Right lobe of liver (tissue), 6 donors: ENCODE results near the gene CSF2. TPM values are rescaled to one million over a fixed set of nuclear protein-coding genes. Genes with fewer than 3 reads are reported as not detected.

Source experiments
- ATAC-seq, 4 donors: fragments of 200-7000 bp; cut with Tn5 transposase; one replicate each; pipeline ENCODE4 v1.9.1; 2020; ENCODE audit warnings: mild to moderate bottlenecking in 4 of 4, moderate library complexity in 4 of 4
- DNase-seq, 3 donors: peaks; one replicate each; pipeline ENCODE4 v3.0.0-alpha.2; 2020
- H3K27ac ChIP-seq, 3 donors: fragments of 200-600 bp; one replicate each; pipeline ENCODE4 v1.8.0; 2022
- H3K27me3 ChIP-seq, 2 donors: fragments of 200-600 bp; one replicate each; pipeline ENCODE4 v1.8.0; 2022
- H3K36me3 ChIP-seq, 4 donors: fragments of 200-600 bp; sonication (generic) in 1 of 4; one replicate each; pipeline versions ENCODE4 v1.5.1 to v1.8.0; 2017 to 2022; ENCODE audit warnings: control low read depth in 1 of 4
- H3K4me1 ChIP-seq, 4 donors: fragments of 200-600 bp; sonication (generic) in 1 of 4; one replicate each; pipeline versions ENCODE4 v1.5.1 to v1.8.0; 2017 to 2022; ENCODE audit warnings: control low read depth in 1 of 4
- H3K4me3 ChIP-seq, 3 donors: fragments of 200-600 bp; one replicate each; pipeline ENCODE4 v1.8.0; 2022
- H3K9me3 ChIP-seq, 4 donors: fragments of 200-600 bp; sonication (generic) in 1 of 4; one replicate each; pipeline versions ENCODE4 v1.5.1 to v1.8.0; 2017 to 2022; ENCODE audit warnings: control low read depth in 1 of 4
- POLR2A ChIP-seq: fragments of 450-650 bp; IDR thresholded peaks from one replicate; pipeline ENCODE4 v1.6.1; 2017; ENCODE audit warnings: antibody characterized with exemption, mild to moderate bottlenecking
- WGBS: methylation state at CpG from one replicate; pipeline ENCODE4 v1.1.6; 2018; ENCODE audit warnings: low coverage, low lambda C conversion rate; ENCODE audit not compliant: insufficient coverage; ENCODE audit errors: missing lambda C conversion rate; 5-methylcytosine and 5-hydroxymethylcytosine counted together
- intact Hi-C, 2 donors: fragments of 100-400 bp; cut with DNase I; formaldehyde crosslinking; loops; one replicate each; pipeline versions ENCODE4 v1.11.2 to v1.14.1; 2022
- total RNA-seq, 6 experiments: library from RNA; depleted of rRNA in 2 of 6; stranded (reverse); fragments of >200 nt in 2 of 6; fragmentation: NEBNext Ultra II Directional in 3 of 6; extraction: Animal tissue kit (Norgen Biotek cat#: 25700) in 3 of 6; gene quantifications; one replicate each; pipeline versions ENCODE4 v1.1.0 to v1.2.4, GENCODE V29; 2016 to 2023
- TF ChIP-seq, protein P1 (sequence below), 4 donors: fragments of 200-600 bp in 3 of 4; fragments of 450-650 bp in 1 of 4; IDR thresholded peaks; one replicate each; pipeline versions ENCODE4 v1.5.1 to v1.8.0; 2016 to 2022; ENCODE audit warnings: antibody characterized with exemption in 4 of 4, mild to moderate bottlenecking in 2 of 4
- donor health status: DM: no; HTN: yes; CAD: no.
- donor health status: DM: no; HTN: no; CAD: no.
- donor health status: DM: no; HTN: no; CAD: no.
- donor health status: DM: no; HTN: yes; CAD: no.
- donor health status: DM: no; HTN: yes; CAD: no.

The CSF2 gene
- total RNA-seq, 6 experiments from 2014 or later = not detected

DNA sequence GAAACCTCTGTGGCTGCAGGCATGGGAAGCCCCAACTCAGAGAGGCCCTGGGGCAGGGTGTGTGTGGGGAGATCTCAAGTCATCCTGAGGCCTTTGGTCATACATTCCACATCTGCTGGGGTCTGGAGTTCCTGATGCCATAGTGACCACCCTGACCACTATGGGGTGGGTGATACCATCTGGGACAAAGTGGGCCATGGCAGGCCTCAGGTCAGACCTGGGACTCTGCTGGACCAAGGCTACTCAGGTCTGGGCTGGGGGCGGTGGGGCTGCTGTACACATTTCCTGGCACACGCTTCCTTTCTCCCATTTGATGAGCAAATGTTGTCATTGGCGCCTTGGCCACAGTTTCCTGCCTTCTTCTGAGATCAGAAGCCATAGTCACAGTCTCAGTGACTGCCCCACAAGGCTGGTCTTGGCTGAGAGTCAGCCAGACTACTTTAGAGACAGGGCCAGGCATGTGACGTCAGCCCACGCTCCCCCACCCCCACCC, 47.0 kb upstream of the CSF2 start:
- peak in 1 of 3 donors; percentile 19 for DNase-seq
- Histone ChIP-seq H3K4me3 (no peak overlapping the region), H3K9me3 (no peaks in the 10 kb centered on the region), H3K27ac (no peak overlapping the region), H3K36me3 (no peaks in the 10 kb centered on the region), H3K4me1 (no peaks in the 10 kb centered on the region), H3K27me3 (no peaks in the 10 kb centered on the region)
- ATAC-seq = peak in 1 of 4 donors; percentile 13
- 60% methylated on average over 1 of the region's 5 CpGs for WGBS
- intact Hi-C loops = no loop called here
- no peak for TF ChIP-seq POLR2A
- TF ChIP-seq, protein P1, sequence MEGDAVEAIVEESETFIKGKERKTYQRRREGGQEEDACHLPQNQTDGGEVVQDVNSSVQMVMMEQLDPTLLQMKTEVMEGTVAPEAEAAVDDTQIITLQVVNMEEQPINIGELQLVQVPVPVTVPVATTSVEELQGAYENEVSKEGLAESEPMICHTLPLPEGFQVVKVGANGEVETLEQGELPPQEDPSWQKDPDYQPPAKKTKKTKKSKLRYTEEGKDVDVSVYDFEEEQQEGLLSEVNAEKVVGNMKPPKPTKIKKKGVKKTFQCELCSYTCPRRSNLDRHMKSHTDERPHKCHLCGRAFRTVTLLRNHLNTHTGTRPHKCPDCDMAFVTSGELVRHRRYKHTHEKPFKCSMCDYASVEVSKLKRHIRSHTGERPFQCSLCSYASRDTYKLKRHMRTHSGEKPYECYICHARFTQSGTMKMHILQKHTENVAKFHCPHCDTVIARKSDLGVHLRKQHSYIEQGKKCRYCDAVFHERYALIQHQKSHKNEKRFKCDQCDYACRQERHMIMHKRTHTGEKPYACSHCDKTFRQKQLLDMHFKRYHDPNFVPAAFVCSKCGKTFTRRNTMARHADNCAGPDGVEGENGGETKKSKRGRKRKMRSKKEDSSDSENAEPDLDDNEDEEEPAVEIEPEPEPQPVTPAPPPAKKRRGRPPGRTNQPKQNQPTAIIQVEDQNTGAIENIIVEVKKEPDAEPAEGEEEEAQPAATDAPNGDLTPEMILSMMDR (IDR thresholded peaks at IDR 0.05) = no peak

DNA sequence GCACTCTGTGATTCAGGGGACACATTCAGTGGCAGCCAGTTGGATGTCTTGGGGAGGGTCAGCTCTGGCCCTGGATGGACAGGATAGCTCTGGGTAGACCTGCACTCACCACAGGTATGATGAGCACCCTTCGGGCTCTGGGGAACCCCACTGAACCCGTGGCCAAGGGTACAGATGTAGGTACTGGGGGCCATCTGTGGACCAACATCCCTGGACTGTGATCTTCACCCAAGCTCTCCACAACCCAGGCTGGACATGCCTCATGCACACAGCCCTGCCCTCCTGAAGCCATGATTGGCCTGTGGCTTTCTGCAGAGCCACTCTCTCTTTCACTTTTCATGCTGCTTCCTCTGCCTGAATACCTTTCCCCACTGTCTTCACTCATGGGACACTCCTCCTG, 46.6 kb upstream of the CSF2 start:
- WGBS = no CpG with 5 or more reads among the region's 2 CpGs
- DNase-seq (peak in 1 of 3 donors; percentile 29), ATAC-seq (peak in 1 of 4 donors; percentile 23)
- TF ChIP-seq, protein P1 (IDR thresholded peaks at IDR 0.05) = no peak
- no peak for TF ChIP-seq POLR2A
- no peak overlapping the region for H3K4me3 ChIP-seq
- H3K36me3 ChIP-seq = no peaks in the 10 kb centered on the region
- H3K27me3 ChIP-seq = no peaks in the 10 kb centered on the region
- no peaks in the 10 kb centered on the region for H3K4me1 ChIP-seq
- intact Hi-C loops = no loop called here
- no peaks in the 10 kb centered on the region for H3K9me3 ChIP-seq
- no peak overlapping the region for H3K27ac ChIP-seq

GRCh38 chr5:132029609-132030330, 43.8 kb upstream of the CSF2 start:
- DNase-seq (peak in 1 of 3 donors; percentile 14), ATAC-seq (no peak)
- H3K9me3 ChIP-seq = peaks cover 0 to 8% (median under 1%) of the 10 kb centered on the region in 4 donors
- no peak overlapping the region for H3K27ac ChIP-seq
- no peaks in the 10 kb centered on the region for H3K27me3 ChIP-seq
- WGBS = 72% methylated on average over 4 of the region's 4 CpGs
- H3K36me3 ChIP-seq = no peaks in the 10 kb centered on the region
- H3K4me3 ChIP-seq = no peak overlapping the region
- intact Hi-C loops = no loop called here
- H3K4me1 ChIP-seq = no peaks in the 10 kb centered on the region
- TF ChIP-seq, protein P1 (IDR thresholded peaks at IDR 0.05) = no peak
- TF ChIP-seq POLR2A = no peak

GRCh38 chr5:132030610-132031009, 43.0 kb upstream of the CSF2 start:
- TF ChIP-seq, protein P1 (IDR thresholded peaks at IDR 0.05) = no peak
- no peak for TF ChIP-seq POLR2A
- H3K9me3 ChIP-seq = peaks cover 0 to 8% (median 1%) of the 10 kb centered on the region in 4 donors
- H3K36me3 ChIP-seq = no peaks in the 10 kb centered on the region
- H3K27me3 ChIP-seq = no peaks in the 10 kb centered on the region
- intact Hi-C loops = no loop called here
- ATAC-seq (no peak), DNase-seq (no peak)
- no peak overlapping the region for H3K27ac ChIP-seq
- no peaks in the 10 kb centered on the region for H3K4me1 ChIP-seq
- 90% methylated on average over 2 of the region's 2 CpGs for whole genome bisulfite sequencing
- H3K4me3 ChIP-seq = no peak overlapping the region
